CD4-positive, alpha-beta T cell treated with Interleukin-4 for 1 hour (primary cell): ENCODE measurements around the gene CLCN6.
"Not testable (repeated sequence)": the region's sequence is repeated elsewhere in the genome, so short reads cannot be mapped to it uniquely, and the experiment has no call there.

Experiments used
- DNase-seq, 2 donors: peaks; one replicate each; pipeline ENCODE4 v3.0.0-alpha.2; 2020 to 2022

The CLCN6 gene

DNA sequence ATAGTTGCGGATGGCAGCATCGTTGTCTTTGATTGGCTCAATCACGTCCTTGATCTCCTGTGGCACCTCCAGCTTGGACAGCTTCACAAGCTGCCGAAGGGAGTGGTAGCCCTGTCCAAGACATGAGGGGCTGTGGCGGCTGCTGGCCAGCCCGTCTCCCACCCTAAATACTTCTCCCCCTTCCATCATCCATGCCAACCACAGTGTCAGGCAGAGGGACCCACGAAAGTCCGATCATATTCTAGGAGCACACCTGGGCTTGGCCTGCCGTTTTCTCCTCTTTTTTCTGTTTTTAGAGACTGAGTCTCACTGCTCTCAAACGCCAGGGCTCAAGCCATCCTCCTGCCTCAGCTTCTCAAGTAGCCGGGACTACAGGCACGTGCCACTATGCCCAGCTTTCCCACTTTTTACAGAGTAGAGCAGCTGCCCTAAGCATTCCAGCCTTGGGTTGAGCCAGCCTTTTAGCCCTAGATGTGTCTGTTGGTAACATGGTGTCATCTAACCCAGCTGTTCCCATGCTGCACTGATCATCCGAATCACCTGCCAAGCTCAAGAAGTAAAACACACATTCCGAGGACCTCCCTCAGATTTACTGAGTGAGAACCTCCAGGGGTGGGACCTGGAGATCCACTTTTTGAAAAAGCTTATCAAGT, 10.6 kb upstream of the CLCN6 start:
- no peak for DNase-seq

DNA sequence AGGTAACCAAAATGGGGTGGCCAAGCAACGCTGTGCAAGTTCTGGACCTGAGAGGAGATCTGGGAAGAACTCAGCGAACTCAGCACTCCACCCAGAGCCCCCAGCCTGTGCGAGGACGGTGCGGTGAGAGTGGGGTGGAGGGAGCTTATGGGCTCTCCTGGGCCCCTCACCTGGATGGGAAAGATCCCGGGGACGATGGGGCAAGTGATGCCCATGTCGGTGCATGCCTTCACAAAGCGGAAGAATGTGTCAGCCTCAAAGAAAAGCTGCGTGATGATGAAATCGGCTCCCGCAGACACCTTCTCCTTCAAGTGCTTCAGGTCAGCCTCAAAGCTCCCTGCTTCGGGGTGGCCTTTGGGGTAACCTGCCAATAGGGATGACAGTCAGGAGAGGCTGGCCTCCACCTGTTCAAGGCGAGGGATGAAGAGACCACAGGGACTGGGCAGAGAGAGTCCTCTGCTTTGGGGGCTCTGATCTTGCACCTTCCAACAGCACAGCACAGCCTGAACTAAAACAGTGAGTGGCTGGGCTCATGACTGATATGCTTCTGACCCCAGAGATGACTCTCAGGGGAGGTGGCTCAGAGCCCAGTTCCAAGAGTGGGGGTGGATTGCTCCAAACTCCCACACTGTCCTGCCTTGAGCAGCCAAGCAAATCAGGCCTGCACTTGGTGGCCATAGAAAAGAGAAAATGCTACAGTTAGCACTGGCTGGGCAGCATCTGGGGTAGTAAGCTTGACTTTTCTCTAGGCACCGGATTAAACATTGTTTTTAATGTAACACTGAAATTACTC, 9.8 kb upstream of the CLCN6 start:
- no peak for DNase-seq

GRCh38 chr1:11797525-11798216, 8.3 kb upstream of the CLCN6 start:
- DNase-seq, result no peak

GRCh38 chr1:11799099-11799498, 6.9 kb upstream of the CLCN6 start:
- DNase-seq, result no peak

GRCh38 chr1:11799896-11800295, 6.1 kb upstream of the CLCN6 start:
- no peak for DNase-seq

GRCh38 chr1:11800391-11800755, 5.6 kb upstream of the CLCN6 start:
- no peak for DNase-seq

- no peak for DNase-seq
Observed at GRCh38 chr1:11800756-11801433, 5.1 kb upstream of the CLCN6 start.

- DNase-seq, result peak in 1 of 2 donors; percentile 29
Observed at GRCh38 chr1:11802616-11802972, 3.4 kb upstream of the CLCN6 start.

DNA sequence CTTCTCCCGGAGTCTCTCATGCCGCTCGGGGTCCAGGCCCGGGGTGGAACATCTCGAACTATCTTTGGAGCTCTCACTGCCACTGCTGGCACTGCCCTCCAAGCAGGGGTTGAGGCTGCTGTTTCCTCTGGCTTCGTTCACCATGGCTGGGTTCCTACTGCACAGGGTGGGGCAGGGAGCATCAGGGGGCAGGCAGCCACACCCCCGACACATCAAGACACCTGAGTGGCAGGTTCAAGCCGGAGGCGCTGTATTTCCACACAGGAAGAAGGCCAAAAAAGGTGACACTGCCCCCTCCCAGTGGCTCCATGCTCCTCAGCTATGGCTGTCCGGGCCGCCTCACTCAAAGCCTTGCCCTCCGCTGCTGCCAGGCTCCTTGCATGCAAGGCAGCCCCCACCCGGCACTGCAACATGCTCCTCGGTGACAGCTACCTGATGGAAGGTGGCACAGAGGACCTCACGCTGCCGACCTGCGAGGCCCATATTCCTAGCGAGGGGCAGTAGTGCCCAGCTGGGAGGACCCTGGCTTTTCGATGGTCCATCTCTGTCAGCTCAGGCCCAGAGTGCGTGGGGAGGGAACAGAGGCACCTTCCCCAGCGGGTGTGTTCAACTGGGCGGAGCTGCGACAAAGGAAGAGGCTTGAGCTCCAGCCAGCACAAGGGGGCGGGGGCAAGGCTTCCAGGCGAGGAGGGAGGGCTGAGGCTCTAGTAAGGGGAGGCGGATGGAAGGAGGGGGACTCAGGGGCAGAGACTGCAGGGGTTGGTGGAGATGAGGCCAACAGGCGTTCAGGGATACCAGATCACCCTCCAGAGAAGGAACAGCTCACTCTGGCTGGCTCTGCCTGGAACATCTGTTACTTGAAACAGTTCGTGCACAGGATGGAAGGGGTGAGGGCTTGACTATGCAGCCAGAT, 2.8 kb upstream of the CLCN6 start:
- DNase-seq, result peak; percentile 80 to 82

GRCh38 chr1:11803924-11804665, 1.9 kb upstream of the CLCN6 start:
- not testable (repeated sequence) for DNase-seq

- DNase-seq, result peak in 1 of 2 donors; percentile 38
Observed at GRCh38 chr1:11804666-11805421, 1.1 kb upstream of the CLCN6 start.

GRCh38 chr1:11806307-11806936, 431 bp downstream of the CLCN6 start:
- DNase-seq, result peak in 1 of 2 donors; percentile 29

- DNase-seq, result no peak
Observed at GRCh38 chr1:11807133-11807532, 1.1 kb downstream of the CLCN6 start.

- DNase-seq, result no peak
Observed at GRCh38 chr1:11813021-11813420, 7.0 kb downstream of the CLCN6 start.

- DNase-seq, result no peak
Observed at GRCh38 chr1:11817192-11817591, 11.2 kb downstream of the CLCN6 start.

DNA sequence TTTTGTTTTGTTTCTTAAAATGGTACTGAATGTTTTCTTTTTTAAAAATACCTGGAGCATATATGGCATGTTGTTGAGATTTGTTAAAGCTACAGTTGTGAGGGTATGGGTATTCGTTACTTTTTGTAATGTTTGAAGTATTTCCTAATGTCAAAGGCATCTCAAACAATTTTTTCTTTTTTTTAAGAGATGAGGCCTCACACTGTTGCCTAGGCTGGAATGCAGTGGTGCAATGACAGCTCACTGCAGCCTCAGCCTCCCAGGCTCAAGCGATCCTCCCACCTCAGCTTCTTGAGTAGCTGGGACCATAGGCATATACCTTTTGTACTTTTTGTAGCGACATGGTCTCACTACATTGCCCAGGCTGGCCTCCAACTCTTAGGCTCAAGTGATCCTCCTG, 16.1 kb downstream of the CLCN6 start:
- no peak for DNase-seq

DNA sequence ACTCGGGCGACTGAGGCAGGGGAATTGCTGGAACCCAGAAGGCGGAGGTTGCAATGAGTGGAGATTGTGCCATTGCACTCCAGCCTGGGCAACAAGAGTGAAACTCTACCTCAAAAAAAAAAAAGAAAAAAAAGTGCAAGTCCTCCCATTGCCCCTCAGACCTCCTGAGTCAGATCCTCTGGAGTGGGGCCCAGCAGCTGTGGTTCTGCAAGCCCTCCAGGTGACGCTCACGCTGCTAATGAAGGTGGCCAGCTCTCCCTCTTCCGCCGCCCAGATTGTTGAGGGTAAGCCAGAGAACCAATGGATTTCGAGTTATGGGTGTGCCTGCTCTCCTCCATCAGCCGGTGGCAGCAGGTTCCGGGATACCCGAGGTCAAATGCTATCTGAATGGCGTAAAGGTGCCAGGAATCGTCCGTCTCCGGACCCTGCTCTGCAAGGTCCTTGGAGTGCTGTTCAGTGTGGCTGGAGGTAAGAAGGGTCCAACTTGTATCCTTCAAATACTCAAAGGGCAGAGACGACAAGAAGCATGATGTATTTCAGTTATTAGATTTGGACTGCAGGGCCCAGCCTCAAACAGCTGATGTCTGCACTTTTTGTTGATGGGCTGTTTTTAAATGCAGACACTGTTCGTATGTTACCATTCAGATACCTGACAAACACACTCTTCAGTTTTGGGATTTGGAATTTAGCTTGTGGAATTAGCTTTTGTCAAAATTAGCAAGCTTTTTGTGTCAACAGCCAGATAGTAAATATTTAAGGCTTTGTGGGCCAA, 17.6 kb downstream of the CLCN6 start:
- DNase-seq, result no peak

GRCh38 chr1:11825131-11825530, 19.1 kb downstream of the CLCN6 start:
- DNase-seq, result no peak

- no peak for DNase-seq
Observed at GRCh38 chr1:11826946-11827345, 21.0 kb downstream of the CLCN6 start.

DNA sequence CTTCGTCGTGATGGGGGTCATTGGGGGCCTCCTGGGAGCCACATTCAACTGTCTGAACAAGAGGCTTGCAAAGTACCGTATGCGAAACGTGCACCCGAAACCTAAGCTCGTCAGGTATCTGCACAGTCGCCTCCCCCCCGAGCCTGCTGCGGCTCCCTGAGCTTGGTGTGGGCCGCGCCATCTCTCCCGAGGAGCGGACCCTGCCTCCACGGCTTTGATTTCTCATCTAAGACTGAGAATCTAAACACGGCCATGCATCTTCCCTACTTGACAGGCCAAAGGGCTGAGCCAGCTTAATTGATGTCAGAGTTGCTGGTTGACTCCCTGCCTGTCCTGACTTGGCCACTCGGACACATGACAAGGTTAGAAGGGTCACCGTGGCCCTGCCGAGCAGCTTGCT, 22.5 kb downstream of the CLCN6 start:
- DNase-seq, result no peak
